ENCODE results near the gene RBM20.

- TF ChIP-seq CTCF (IDR thresholded peaks at IDR 0.05; ENCODE audit: low read length) (no peak), EZH2phosphoT487 (IDR thresholded peaks at IDR 0.05; ENCODE audit: low read length) (no peak), EZH2 (optimal IDR thresholded peaks at IDR 0.05; ENCODE audit: low read depth, low read length) (no peak)
Measured at GRCh38 chr10:110858297-110858934, 214.3 kb downstream of the RBM20 start.

All from MM.1S (cell line).